ENCODE measurements around the gene ITGAD.
A peak's percentile ranks its signal among the peaks of the same experiment; 100 is the strongest.
"Not testable (repeated sequence)": the region's sequence is repeated elsewhere in the genome, so short reads cannot be mapped to it uniquely, and the experiment has no call there.

ITGAD gene

GRCh38 chr16:31430380-31431052, 37.4 kb downstream of the ITGAD start:
- DNase-seq (ENCODE audit: low spot score) = no peak

GRCh38 chr16:31435341-31436220, 42.4 kb downstream of the ITGAD start:
- no peak for DNase-seq (ENCODE audit: low spot score)

- DNase-seq (ENCODE audit: low spot score) = no peak
These were observed 43.3 kb downstream of the ITGAD start for GRCh38 chr16:31436221-31437045.

- no peak for DNase-seq (ENCODE audit: low spot score)
These were observed 45.3 kb downstream of the ITGAD start for GRCh38 chr16:31438414-31438813.

- not testable (repeated sequence) for DNase-seq (ENCODE audit: low spot score)
These were observed 45.9 kb downstream of the ITGAD start for GRCh38 chr16:31439023-31439422.

- no peak for DNase-seq (ENCODE audit: low spot score)
These were observed 46.4 kb downstream of the ITGAD start for GRCh38 chr16:31439519-31439918.

- DNase-seq (ENCODE audit: low spot score) = no peak
These were observed 47.5 kb downstream of the ITGAD start for GRCh38 chr16:31440516-31441184.

- DNase-seq (ENCODE audit: low spot score) = no peak
These were observed 48.8 kb downstream of the ITGAD start for GRCh38 chr16:31441956-31442355.

- DNase-seq (ENCODE audit: low spot score) = not testable (repeated sequence)
These were observed 52.8 kb downstream of the ITGAD start for GRCh38 chr16:31445931-31446330.

GRCh38 chr16:31451201-31451600, 58.1 kb downstream of the ITGAD start:
- DNase-seq (ENCODE audit: low spot score) = no peak

- DNase-seq (ENCODE audit: low spot score) = peak; percentile 76
These were observed 58.7 kb downstream of the ITGAD start for GRCh38 chr16:31451681-31452351.

GRCh38 chr16:31452631-31453106, 59.5 kb downstream of the ITGAD start:
- DNase-seq (ENCODE audit: low spot score) = no peak

GRCh38 chr16:31453255-31454204, 60.4 kb downstream of the ITGAD start:
- DNase-seq (ENCODE audit: low spot score) = no peak

GRCh38 chr16:31455601-31456314, 62.6 kb downstream of the ITGAD start:
- peak; percentile 25 for DNase-seq (ENCODE audit: low spot score)

- no peak for DNase-seq (ENCODE audit: low spot score)
These were observed 63.8 kb downstream of the ITGAD start for GRCh38 chr16:31456988-31457360.

- DNase-seq (ENCODE audit: low spot score) = no peak
These were observed 65.1 kb downstream of the ITGAD start for GRCh38 chr16:31458073-31458843.

- DNase-seq (ENCODE audit: low spot score) = peak; percentile 88
These were observed 65.9 kb downstream of the ITGAD start, which contains the start of gene ARMC5 for GRCh38 chr16:31458844-31459686. TSS of gene ARMC5 (plus strand) at chr16:31459501. CDS start at chr16:31459525, 24 bp downstream.
